HG03280 (cell line): ENCODE data around the gene PDE9A.

Experiments
- ATAC-seq: cut with Tn5 transposase; IDR thresholded peaks from one replicate; pipeline ENCODE4 v1.9.1; 2021; ENCODE audit warnings: mild to moderate bottlenecking, moderate library complexity; ENCODE audit not compliant: unreplicated experiment

PDE9A gene

GRCh38 chr21:42767561-42767835 is 114.1 kb downstream of the PDE9A start:
- no peak for ATAC-seq

- no peak for ATAC-seq
Measured at GRCh38 chr21:42768324-42769121, 115.1 kb downstream of the PDE9A start.

GRCh38 chr21:42769183-42769819 is 115.9 kb downstream of the PDE9A start:
- no peak for ATAC-seq

DNA sequence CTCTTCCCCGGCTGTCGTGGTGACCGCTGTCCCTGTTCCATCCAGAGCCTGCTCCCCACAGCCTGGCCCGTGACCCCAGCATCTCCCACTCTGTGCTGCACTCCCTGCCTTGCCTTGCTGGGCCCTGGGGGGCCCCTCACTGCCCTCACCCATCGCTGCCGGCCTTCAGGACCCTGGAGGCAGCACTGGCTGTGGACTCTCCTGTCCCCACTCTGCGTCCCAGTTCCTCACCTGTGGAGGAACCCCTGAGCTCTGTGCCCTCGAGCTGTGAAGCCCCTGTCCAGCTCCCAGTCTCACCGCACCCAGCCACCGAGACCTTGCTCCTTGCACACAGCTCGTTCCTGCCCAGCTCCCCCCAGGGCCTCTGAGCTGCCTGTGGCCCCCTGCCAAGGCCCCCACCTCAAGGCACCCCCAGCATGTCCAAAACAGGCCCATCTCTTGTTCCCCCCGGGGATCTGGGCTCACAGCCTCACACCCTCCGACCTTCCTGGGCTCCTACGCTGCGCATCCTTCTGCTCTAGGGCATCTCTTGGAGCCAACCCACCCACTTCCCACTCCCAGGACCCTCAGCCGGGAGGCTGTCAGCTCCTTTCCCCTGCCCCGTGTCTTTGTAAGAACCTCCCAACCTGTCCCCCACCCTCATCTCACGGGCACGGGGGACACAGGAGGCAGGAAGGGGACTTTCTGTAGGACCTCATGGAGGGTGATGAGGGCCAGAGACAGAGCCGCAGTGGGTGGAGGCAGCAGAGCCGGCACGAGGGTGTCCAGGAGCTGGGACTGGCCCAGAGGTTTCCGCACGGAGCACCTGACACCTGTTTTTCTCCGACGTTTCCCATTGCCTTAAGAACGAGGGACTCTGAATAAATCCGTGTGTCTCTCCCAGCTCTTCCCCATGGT is 116.6 kb downstream of the PDE9A start:
- no peak for ATAC-seq

GRCh38 chr21:42770717-42771502 is 117.5 kb downstream of the PDE9A start:
- ATAC-seq = no peak

DNA sequence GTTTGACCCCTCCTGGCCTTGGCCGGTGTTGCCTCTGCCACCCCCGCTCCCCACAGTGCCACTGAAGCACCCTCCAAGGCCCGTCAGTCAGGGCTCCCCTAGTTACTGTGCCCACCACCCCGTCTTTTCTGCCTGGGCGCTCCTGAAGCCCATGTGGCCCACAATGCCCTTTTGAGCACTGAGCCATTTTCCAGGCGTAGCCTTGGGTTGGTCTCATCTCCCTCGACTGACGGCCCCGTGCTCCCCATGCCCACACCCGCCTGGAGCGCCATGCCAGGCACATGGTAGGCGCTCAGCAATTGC is 118.0 kb downstream of the PDE9A start:
- ATAC-seq = no peak

DNA sequence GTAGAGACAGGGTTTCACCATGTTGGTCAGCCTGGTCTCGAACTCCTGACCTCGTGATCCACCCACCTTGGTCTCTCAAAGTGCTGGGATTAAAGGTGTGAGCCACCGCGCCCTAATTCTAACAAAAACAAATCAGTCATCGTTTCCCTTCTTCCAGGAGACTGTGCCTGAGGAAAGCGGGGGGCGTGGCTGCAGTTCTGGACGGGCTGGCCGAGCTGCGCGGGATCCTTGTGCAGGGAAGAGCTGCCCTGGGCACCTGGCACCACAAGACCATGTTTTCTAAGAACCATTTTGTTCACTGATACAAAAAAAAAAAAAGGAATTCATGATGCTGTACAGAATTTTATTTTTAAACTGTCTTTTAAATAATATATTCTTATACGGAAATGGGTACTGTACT is 121.7 kb downstream of the PDE9A start:
- ATAC-seq = no peak

DNA sequence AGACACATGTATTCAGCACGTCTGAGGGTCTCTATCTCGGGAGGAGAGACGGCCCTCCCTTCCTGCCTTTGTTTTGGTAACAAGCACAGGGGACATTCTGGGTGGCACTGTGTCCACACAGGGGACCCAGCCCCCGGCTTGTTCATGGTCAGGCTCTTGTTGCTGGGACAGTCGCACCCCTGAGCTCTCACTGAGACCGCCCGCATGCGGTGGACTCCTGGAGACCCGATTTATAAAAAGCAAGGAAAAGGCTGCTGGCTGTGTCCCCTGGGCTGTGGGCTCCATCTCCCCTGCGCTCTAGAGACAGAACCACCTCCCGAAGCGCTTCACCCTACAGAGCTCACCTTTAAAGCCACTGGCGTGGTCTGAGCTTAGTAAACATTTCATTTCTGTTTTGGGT is 122.5 kb downstream of the PDE9A start:
- ATAC-seq = no peak

- ATAC-seq = no peak
Measured at GRCh38 chr21:42777064-42777756, 123.8 kb downstream of the PDE9A start.

GRCh38 chr21:42777757-42778344 is 124.4 kb downstream of the PDE9A start:
- no peak for ATAC-seq

DNA sequence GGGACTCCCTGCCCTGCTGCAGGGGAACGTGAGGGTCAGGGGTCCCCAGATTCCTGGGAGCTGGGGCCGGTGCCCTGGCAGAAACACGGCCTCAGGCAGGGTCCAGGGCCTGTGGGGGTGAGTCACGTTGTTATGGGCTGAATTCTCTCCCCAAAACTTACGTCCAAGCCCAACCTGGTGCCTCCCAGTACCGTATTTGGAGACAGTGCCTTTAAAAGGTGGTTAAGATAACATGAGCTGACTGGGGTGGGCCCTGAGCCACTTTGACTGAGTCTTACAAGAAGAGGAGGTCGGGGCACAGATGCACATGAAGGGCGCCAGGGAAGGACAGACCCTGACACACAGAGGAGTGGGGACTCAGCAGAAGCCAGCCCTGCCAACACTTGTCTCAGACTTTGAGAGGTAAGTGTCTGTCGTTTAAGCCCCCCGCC is 126.0 kb downstream of the PDE9A start:
- no peak for ATAC-seq

GRCh38 chr21:42780617-42781016 is 127.2 kb downstream of the PDE9A start:
- ATAC-seq = no peak

- ATAC-seq = no peak
Measured at GRCh38 chr21:42781150-42781970, 127.9 kb downstream of the PDE9A start.

DNA sequence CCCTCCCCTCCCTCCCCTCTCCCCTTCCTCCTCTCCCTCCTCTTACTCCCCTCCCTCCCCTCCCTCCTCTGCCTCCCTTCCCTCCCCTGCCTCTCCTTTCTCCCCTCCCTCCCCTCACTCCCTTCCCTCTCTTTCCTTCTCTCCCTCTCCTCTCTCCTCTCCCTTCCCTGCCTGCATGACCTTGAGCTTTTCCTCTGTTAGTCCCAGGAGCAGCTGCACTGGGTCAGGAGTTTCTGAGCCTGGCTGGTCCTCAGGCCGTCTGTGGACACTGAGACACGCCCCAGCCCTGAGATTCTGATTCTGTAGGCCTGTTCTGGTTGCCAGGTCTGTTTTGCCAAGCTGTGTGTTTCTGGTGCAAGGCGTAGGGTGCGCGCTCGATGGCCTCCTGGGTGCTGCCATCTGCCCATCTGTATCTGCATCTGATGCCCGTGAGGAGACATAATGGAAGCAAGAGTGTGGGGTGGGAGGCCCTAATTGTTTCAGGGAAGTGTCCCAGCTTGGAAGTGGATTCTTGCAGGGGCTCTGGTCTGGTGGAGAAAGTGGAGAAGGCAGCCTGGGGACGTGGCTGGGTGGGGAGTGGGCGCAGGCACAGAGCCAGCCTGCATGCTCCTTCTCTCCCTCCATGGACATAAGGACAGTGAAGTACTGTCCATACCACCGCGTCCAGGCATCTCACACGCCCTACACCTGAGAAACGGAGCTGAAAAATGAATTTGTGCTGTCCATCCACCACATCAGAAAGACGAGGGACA is 128.7 kb downstream of the PDE9A start:
- no peak for ATAC-seq

DNA sequence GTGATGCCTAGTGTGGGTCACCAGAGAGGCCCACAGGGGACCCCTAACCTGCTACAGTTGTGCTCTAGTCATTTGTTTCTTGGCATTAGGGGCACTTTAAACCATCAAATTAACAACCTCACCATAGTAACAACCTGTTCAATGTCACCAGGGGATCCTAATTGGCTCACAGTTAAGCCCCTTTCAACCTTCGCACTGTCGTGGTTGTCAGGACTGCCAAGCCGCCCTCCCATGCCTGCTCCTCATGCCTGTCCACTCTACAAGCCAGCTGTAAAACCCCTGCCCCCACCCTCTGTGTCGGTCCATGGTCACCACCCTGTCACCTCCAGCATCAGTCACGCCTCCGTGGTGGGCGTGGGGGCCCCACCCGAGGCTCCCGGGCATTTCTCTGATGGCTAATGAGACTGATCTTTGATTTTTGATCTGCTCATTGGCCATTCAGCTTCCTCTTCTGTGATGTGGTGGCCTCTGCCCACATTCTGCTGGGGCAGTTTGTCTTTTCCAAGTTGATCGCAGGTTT is 129.4 kb downstream of the PDE9A start:
- no peak for ATAC-seq

DNA sequence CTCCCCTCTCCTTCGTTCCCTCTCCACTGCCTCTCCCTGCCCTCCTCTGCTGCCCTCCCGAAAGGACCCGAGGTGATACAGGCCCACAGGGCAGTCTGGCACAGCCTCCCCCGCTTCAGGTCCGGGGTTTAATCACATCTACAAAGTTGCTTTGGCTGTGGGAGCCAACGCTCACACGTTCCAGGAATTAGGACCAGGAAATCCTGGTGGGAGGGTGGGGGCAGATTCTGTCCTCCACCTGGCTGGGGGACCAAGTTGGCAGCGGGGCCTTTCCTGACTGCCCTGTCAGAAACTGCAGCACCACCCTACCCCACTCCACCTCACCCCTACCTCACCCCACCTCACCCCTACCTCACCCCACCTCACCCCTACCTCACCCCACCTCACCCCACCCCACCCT is 130.9 kb downstream of the PDE9A start:
- ATAC-seq = no peak

DNA sequence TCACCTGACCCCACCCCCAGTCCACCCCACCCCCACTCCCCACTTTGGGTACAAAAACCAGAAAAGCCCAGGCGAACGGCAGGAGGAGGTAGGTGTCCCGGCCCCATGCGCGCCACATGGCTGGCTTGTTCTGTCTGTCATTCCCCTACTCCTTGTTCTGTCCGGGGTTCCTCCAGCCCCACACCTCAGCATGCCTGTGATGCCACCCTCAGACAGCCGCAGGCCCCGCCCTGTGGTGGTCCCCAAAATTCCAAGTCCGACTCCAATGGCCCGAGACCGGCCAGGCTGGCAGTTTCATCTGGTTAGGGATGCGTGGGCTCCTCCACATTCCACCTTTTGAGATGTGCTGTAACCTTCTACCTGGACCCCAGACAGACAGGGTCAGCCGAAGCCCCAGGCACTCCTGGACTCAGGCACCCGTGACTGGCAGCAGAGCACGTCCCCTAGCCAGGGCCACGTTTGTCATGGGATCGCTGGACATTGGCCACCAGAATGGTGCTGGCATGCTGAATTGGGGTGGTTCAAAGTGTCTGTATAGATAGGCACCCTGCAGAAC is 131.6 kb downstream of the PDE9A start:
- ATAC-seq = no peak
